AG04450 (cell line): ENCODE results near the gene HAVCR1. TPM values are rescaled to one million over a fixed set of nuclear protein-coding genes. Genes with fewer than 3 reads are reported as not detected.
"Not testable (repeated sequence)": the region's sequence is repeated elsewhere in the genome, so short reads cannot be mapped to it uniquely, and the experiment has no call there.

Experiments used
- CTCF ChIA-PET: fragments of 300-600, 350-600 bp; formaldehyde crosslinking; extraction: SDS; loops from one replicate; lab custom pipeline; 2022; ENCODE audit warnings: antibody characterized with exemption, inconsistent platforms; lab: Charles Lee
- POLR2A ChIA-PET: fragments of 350-600 bp; formaldehyde crosslinking; extraction: SDS; loops from one replicate; lab custom pipeline; 2021; ENCODE audit warnings: antibody characterized with exemption, inconsistent platforms; lab: Yijun Ruan, JAX
- DNase-seq: peaks from one replicate; pipeline ENCODE4 v3.0.0-alpha.2; 2011; ENCODE audit warnings: low read depth, low spot score
- H3K27ac ChIP-seq: one replicate; pipeline ENCODE4 v1.5.1; 2012; ENCODE audit warnings: low read depth, low read length, control low read depth
- H3K27me3 ChIP-seq: one replicate; pipeline ENCODE4 v1.6.0; 2012; ENCODE audit warnings: low read length; ENCODE audit not compliant: control insufficient read depth, insufficient read depth
- H3K4me3 ChIP-seq: 2 replicates; pipeline ENCODE4 v1.5.1; 2011; ENCODE audit warnings: mild to moderate bottlenecking, low read depth, low read length, control low read depth
- H3K9me3 ChIP-seq: 2 replicates; pipeline ENCODE4 v1.5.1; 2012; ENCODE audit warnings: low read length; ENCODE audit not compliant: control insufficient read depth, insufficient read depth
- polyA plus RNA-seq: library from polyadenylated mRNA; depleted of rRNA; stranded (reverse); fragments of >200 nt; gene quantifications from 2 replicates; pipeline ENCODE4 v1.2.3, GENCODE V29; 2011
- TF ChIP-seq, protein P1 (sequence below): IDR thresholded peaks from 2 replicates; pipeline ENCODE4 v1.5.1; 2011; ENCODE audit warnings: low read depth, low read length, control low read depth, inconsistent platforms

HAVCR1 gene
- polyA plus RNA-seq, 1 experiment = 0.29 TPM

DNA sequence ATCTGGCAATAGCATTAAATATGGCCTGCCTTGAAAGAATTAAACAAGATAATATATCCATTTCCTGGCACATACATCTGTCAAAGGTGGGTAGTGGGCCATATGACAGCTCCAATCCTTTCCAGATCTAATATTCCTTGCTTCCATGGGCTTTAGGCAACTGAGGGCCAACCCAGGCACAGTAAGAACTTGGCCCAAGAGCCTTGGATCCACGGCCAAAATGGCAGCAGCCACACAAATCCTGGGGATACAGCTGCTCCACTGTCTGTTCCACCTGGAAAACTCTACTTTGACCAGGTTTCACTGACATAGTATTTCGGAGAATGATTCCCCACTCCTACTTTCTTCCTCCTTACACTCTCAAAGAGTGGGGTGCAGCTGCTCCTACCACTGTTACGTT is 13.3 kb downstream of the HAVCR1 start:
- DNase-seq = no peak
- Histone ChIP-seq H3K27me3 (no peaks in the 10 kb centered on the region), H3K27ac (no peak overlapping the region), H3K4me3 (no peak overlapping the region), H3K9me3 (peaks cover 2% of the 10 kb centered on the region)
- ChIA-PET POLR2A (no interaction called here), CTCF (no interaction called here)
- TF ChIP-seq, protein P1, sequence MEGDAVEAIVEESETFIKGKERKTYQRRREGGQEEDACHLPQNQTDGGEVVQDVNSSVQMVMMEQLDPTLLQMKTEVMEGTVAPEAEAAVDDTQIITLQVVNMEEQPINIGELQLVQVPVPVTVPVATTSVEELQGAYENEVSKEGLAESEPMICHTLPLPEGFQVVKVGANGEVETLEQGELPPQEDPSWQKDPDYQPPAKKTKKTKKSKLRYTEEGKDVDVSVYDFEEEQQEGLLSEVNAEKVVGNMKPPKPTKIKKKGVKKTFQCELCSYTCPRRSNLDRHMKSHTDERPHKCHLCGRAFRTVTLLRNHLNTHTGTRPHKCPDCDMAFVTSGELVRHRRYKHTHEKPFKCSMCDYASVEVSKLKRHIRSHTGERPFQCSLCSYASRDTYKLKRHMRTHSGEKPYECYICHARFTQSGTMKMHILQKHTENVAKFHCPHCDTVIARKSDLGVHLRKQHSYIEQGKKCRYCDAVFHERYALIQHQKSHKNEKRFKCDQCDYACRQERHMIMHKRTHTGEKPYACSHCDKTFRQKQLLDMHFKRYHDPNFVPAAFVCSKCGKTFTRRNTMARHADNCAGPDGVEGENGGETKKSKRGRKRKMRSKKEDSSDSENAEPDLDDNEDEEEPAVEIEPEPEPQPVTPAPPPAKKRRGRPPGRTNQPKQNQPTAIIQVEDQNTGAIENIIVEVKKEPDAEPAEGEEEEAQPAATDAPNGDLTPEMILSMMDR = no peak

GRCh38 chr5:157038568-157039187 is 20.2 kb downstream of the HAVCR1 start:
- DNase-seq = no peak
- CTCF ChIA-PET = no interaction called here
- POLR2A ChIA-PET = no interaction called here

GRCh38 chr5:157034106-157035072 is 24.5 kb downstream of the HAVCR1 start:
- POLR2A ChIA-PET, H3K27me3 ChIP-seq, DNase-seq, H3K4me3 ChIP-seq, H3K27ac ChIP-seq, CTCF ChIA-PET, H3K9me3 ChIP-seq: not testable (repeated sequence)

More at GRCh38 chr5:157038568-157039187, 20.2 kb downstream of the HAVCR1 start:
- Histone ChIP-seq H3K27me3 (no peaks in the 10 kb centered on the region), H3K4me3 (no peak overlapping the region), H3K9me3 (peaks cover 2% of the 10 kb centered on the region; the same call in 1 of the 2 replicates), H3K27ac (no peak overlapping the region)
- TF ChIP-seq, protein P1 = no peak

DNA sequence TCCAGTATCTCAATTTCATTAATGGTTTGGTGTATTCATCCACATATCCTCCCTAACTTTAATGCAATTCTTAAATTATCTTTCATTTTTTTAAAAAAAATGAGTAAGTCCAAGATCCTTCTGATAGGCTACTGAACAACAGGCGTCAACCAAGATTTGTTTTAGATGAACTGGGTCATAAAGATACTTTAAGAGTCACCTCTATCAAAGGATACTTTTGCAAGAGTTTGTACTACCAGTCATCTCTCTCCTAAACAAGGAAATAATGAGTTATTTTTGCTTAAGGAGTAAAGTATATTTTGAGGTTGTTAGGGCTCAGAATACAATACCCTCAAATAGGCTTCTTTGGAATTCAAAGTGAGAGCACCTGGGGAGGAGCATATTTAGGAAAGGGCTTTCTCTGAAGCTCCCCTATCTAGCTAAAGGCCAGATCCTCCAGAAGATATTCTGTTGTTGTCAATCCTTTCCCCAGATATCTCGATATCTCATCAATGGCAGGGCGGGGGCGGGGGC is 25.8 kb downstream of the HAVCR1 start:
- ChIA-PET CTCF (no interaction called here), POLR2A (no interaction called here)
- no peak overlapping the region for H3K4me3 ChIP-seq
- no peak for DNase-seq
- TF ChIP-seq, protein P1 = no peak
- no peaks in the 10 kb centered on the region for H3K9me3 ChIP-seq
- no peak overlapping the region for H3K27ac ChIP-seq
- H3K27me3 ChIP-seq = no peaks in the 10 kb centered on the region

- ChIA-PET CTCF (no interaction called here), POLR2A (no interaction called here)
- H3K4me3 ChIP-seq = no peak overlapping the region
- H3K27me3 ChIP-seq = no peaks in the 10 kb centered on the region
- no peak overlapping the region for H3K27ac ChIP-seq
- no peak for DNase-seq
- H3K9me3 ChIP-seq = no peaks in the 10 kb centered on the region
- TF ChIP-seq, protein P1 = no peak
Measured at GRCh38 chr5:157030692-157031091, 28.2 kb downstream of the HAVCR1 start.
